HL-60/S4 treated with retinoic acid at 250 ng/mL for 4 days and 3 days (cell line): ENCODE measurements around the gene KDM7A.

Experiments
- in situ Hi-C: fragments of 300-500 bp; cut with MboI; formaldehyde crosslinking; loops from 2 replicates; pipeline ENCODE4 v1.7.0; 2022; ENCODE audit warnings: low sequenced_read_pairs

Gene KDM7A

DNA sequence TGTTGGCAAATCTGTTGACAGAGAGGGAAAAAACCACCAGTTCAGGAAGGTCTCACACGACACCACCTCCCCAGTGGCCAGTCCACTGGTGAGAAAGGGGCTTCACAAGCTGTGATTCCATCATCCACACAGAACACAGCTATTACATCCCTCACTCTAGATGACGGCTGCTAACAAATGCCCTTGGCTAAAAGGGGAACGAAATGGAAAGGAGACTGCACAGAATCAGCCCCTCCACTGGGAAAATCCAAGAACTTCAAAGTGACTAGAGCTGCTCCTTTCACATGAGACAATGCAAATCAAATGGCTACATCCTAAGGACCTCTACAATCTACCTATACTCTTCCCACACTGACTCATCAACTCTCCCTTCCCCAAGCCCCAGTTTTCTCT lies 119.6 kb downstream of the KDM7A start:
- in situ Hi-C loops: no loop called here

DNA sequence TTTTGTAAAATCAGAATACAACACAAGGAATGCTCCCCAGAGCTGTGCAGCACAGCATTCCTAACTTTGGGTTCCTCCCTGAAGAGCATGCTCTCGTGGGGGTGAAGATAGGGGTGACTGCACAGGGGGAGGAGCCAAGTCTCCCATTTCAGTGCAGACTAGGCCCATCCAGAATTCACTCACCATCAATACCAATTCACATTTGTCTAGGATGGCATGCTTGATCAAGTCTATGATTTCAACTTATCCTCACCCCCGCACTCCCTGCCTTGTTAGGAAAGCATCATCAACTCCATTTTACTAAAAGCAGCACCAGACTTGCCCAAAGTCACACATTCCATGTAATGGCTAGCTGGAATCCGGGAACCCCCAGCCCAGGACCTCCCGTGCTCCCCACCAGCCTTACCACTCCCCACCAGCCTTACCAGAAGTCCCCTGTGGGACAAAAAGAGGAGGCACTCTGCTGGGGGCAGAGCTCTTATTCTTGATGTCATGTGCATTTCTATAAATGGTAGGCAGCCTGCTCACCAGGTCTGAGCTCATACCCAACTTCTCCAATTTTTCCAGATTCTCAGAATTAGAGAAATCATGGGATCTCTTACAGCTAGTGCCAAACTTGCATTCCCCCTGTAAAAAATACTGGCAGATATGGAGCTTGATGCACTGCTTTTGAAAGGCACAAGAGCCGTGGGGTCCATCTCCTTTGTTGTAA lies 120.2 kb downstream of the KDM7A start:
- in situ Hi-C loops: no loop called here

DNA sequence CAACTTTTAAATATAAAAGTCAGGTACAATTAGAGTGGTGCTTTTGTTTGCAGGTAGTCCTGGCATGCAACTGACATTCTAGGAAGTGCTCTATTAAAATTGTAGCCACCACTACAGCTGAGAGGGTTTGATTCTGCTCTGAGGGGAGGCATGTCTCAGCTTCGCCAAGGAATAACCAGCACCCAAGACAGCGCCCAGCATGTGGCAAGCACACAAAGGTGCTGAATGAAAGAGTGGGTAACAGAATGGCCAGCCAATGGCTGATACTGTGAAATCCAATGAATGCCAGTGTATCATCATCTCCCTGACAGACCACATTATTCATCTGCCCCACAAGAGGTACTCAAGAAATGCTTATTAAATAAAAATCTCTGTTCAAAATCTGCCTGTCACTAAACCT lies 121.0 kb downstream of the KDM7A start:
- in situ Hi-C loops: no loop called here

DNA sequence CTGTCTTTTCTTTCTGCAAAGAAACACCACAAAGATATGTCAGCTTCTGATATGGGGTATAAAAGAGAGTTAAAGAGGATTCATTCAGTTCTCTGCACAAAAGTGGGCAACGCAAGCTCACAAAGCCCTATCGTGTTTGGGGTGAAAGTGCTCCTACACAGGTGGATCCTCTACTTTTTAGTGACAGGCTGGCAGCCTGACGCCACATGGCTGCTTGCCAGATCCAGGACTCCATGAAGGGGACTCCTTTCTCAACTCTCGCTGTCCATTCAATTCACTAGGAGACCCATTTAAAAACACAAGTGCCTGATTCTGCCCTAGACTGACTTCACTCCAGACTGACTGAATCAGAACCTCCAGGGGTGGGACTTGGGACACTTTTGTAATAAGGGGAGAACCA lies 122.0 kb downstream of the KDM7A start:
- in situ Hi-C loops: no loop called here

DNA sequence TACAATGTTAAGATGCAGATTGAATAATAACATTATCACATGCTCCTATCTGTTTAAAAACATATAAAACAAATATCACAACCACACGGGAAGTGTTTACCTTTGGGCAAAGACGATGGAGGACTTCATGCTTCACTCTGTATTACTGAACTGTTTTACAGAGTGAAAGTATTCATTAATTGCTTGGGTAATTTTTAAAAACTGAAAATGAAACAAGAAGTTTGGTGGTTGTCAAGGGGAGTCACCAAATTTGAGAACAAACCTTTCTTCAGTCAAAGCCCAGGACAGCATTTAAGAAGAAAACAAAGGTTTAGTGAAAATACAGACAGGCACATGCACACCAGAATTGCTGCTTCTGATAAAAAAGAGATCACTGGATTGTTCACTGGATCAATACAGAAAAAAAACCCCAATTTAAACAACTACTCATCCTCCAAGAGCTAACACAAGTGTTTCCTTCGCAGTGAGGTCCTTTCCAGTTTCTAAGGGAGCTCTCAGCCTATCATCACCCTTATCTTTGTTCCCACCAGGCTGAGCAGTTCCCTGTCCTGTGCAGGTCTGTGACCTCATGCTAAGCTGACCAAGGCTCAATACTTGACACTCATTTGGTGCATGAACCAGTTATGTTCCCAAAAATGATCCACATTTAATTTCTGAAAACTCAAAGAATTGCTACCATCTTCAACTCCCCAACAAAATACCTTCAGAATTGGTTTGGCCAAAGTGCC lies 122.8 kb downstream of the KDM7A start:
- in situ Hi-C loops: no loop called here

DNA sequence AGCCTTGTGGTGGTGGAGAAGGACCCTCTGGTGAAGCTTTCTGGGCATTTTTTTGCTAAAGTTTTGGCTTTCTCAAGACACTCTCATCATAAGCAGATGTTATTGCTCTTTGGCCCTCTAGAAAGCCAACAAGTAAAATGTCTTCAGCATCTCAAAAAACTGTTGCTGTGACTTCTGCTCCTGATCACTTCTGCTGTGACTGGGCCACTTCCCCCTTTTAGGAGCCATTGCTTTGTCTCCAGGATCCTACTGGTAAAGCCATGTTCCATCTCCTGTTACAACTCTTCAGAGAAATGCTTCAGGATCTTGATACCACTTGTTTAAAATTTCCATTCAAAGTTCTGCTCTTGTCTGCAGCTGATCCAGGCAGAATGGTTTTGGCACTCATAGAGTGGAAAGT lies 125.0 kb downstream of the KDM7A start:
- in situ Hi-C loops: no loop called here

DNA sequence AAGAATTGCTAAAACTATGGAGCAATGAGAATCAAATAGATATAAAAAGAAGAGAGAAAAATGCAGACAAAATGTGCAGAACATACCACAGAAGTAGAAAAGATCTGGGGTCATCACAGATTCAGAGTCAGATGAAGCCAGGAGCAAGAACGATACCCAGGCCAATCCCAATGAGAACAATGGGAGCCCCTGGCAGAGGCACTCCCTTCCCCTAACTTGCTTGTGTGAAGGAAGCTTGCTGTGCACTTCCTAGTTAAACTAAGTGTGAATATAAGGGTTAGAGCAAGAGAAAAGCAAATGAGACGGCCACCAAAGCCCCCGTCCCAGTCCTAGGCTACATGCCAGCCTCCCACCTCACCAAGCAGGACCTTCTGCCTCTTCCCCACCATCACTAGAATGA lies 126.7 kb downstream of the KDM7A start:
- in situ Hi-C loops: no loop called here

DNA sequence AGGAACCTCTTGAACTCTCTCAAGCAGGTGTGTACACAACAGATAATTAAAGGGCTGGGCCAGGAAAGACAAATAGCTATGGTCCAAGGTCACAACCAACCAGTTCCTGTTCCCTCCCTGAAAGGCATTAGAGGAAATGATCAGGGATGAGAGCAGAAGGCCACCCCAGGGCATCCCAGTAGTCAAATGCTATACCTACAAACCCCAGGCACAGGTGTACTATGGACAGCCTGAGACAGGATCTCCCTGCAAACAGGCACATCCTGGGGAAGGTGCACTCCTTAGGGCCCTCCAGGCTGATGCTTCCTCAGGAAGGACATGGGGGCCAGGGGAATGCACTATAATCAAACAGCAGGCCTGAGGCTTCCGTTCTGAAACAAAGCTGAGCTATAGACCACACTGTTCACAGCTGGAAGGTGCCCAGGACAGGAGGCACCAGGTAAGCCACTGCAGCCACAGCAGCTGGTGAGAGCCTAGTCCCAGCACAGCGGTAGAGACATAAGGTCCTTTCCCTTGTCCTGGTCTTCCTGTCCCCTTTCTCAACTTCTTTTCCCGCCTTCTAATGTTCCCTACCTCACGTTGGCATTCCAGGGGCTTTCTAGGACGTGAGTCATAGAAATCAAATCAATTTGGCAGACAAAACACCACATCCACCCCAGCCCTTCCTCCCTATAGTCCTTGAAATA lies 127.3 kb downstream of the KDM7A start:
- in situ Hi-C loops: no loop called here

DNA sequence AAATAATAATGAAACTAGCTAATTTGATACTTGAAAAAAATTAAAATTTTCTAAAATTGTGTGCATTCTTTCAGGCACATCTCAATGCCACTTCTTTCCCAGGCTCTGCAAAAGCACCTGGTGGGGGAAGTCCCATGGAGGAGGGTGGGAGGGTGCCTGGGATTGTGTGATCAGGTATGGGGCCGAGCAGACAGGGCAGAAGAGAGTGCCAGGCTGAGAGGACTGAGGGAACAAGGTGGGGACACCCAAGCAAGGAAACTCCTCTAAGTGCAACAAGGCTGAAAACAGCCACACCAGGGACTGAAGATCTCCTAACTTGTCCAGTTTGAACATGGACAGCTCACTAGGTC lies 127.8 kb downstream of the KDM7A start:
- in situ Hi-C loops: no loop called here

DNA sequence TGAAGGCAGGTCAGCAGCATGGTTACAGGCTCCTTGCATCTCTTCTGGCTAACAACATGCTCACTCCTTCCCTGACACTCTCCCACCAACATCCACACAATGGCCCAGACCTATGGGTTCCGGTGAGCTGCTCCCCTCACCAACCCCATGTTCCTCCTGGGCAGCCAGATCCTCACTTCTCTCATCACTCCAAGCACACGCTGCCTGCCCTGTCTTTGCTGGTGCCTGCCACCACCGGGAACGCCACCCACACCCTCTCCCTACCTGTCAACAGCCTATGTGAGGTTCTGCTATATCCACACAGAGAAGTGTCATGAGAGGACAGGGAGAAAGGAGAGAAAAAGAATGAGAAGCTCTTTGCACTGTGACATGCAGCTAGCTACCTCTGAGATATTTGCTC lies 128.6 kb downstream of the KDM7A start:
- in situ Hi-C loops: no loop called here

DNA sequence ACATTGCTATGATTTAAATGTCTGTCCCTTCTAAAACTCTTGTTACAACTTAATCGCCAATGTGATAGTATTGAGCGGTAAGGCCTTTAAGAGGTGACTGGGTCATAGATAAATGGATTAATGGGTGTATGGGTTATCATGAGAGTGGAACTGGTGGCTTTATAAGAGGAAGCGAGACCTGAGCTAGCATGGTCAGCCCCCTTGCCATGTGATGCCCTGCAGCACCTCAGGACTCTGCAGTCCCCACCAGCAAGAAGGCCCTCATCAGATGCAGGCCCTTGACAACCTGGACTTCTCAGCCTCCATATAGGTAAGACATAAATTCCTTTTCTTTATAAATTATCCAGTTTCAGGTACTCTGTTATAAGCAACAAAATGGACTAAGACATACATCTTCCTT lies 129.6 kb downstream of the KDM7A start:
- in situ Hi-C loops: no loop called here

DNA sequence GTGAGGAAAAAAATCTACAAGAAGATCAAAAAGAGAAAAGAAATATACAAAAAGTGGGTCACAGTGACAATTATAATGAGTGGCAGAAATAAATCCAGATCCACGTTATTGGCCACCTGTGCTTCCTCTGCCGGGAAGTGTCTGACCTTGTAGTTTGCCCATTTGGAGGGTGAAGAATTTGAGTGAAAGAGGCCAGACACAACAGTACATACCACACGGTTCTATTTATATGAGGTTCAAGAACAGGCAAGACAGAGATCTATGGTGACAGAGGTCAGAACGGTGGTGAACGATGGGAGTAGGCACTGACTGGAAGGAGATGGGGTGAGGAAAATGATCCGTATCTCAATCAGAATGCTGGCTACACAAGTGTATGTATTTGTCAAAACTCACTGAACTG lies 131.1 kb downstream of the KDM7A start:
- in situ Hi-C loops: no loop called here

DNA sequence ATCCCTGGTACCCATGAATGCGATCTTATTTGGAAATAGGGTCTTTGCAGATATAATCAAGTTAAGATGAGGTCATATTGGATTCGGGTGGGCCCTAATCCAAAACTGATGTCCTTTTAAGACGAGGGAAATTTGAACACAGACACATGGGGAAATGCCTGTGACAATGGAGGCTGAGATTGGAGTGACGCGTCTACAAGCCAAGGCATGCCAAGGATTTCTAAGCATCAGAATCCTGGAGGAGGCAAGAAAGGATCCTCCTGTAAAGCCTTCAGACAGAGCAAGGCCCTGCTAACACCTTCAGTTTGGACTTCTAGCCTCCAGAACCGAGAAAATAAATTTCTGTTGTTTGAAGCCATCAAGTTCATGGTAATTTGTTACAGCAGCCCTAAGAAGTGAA lies 132.5 kb downstream of the KDM7A start:
- in situ Hi-C loops: no loop called here

DNA sequence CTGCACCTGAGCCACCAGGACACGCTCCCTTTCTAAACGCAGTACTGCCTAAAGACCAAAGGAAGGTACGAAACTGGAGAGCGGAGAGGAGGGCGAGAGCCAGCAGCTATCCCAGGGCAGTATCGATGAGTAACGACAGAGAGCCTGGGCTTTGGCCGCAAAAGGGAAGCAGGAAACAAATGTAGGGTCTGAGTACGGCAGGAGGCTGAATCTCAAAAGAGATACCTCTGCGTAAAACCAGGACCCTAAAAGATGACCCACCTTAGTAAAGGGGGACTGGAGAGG lies 134.5 kb downstream of the KDM7A start:
- in situ Hi-C loops: no loop called here

DNA sequence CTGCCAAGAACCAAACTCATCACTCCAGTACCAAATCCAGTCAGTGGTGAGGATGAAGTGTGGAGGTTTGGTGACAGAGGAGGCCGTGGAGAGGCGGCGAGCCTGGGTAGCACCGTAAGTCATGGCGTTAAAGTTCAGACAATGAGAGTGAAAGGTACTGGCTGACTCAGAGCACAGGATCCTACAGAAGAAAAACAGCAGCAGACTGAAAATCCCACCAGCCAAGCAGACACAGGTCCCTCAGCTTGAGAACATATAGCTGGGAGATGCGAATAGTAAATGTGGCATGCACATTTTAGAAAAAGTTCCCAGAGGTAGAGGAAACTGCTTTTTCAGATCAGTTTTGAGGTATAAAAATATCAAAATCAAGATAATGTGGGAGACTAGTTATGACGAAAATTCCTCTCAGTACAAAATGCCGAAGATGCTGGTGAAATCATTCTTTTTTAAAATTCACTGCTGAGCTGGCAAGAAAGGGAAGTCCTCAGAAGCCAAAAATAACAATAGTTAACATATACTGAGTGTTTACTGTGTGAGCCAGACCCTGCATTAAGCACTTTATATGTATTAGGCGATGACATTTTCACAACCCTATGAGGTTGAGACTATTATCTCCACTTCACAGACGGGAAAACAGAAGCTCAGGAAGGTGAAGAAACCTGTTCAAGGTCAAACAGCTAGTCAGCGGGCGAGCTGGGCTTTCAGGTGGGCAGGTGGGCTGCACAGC lies 135.0 kb downstream of the KDM7A start:
- in situ Hi-C loops: no loop called here

DNA sequence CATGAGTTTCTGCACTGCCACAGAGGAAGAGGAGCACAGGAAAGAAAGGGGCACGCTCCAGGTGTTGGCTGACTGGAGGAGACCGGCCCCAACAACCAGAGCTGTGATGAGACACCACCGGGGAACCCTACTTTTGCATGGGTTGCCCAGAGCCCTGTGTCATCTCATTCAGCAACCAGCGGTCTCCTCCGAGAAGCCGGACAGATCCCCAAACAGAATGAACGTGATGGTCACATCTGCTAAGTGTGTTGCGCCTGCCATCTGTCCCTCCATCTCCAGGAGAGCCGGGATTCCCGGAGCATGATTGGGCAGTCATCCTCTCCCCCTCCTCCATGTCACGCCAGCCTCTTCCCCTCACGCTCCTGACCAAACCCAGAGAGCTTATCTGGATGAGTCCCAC lies 136.9 kb downstream of the KDM7A start:
- in situ Hi-C loops: no loop called here

DNA sequence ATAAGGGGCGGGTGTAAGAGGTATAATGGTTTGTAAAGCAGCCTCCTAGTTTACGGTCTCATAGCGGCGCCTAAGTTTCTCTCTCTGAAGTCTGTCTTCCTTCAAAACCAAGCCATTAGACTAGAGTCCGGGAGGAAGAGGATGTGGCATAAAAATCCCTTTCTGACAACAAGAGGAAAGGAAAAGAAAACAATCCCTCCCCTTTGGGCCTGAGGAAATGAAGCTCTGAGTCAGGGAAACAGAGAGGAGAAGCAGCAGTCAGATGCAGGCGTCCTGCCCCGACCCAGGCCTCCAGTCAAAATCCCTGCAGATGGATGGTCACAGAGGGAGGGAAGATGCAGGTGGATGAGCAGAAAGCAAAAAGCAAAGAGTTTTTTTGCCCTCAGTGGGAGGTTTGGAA lies 137.7 kb downstream of the KDM7A start:
- in situ Hi-C loops: no loop called here

DNA sequence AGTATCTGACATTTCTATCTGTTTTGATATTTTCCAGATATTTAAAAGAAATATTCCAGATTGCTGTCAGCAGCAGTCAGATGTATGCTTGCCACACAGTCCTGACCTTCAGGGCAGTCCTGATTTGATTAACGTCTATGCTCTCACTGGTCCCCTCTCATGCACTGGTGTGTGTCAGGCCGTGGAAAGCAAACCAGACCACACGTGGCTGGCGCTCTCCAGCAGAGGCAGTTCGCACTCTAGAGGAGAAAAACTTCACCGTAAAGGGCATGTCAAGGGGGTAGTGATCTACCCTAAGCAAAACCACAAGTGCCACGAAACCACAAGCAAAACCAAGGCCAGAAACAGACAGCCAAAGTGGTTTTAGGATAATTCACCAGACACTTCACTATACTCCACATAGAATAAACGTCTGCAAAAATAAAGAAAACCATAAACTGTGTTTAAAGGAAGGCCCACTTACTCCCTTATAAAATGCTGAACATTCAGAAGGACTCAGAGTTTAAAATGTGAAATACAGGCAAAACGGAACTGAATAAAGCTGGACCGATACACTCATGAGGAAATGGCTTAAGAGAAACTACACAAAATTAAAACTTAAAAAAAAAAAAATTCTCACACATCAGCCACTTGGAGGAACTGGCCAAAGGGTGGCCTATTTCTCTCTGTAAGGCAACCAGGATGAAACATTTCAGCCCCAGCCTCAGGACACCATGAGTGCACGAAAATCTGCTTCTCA lies 140.4 kb downstream of the KDM7A start:
- in situ Hi-C loops: no loop called here

DNA sequence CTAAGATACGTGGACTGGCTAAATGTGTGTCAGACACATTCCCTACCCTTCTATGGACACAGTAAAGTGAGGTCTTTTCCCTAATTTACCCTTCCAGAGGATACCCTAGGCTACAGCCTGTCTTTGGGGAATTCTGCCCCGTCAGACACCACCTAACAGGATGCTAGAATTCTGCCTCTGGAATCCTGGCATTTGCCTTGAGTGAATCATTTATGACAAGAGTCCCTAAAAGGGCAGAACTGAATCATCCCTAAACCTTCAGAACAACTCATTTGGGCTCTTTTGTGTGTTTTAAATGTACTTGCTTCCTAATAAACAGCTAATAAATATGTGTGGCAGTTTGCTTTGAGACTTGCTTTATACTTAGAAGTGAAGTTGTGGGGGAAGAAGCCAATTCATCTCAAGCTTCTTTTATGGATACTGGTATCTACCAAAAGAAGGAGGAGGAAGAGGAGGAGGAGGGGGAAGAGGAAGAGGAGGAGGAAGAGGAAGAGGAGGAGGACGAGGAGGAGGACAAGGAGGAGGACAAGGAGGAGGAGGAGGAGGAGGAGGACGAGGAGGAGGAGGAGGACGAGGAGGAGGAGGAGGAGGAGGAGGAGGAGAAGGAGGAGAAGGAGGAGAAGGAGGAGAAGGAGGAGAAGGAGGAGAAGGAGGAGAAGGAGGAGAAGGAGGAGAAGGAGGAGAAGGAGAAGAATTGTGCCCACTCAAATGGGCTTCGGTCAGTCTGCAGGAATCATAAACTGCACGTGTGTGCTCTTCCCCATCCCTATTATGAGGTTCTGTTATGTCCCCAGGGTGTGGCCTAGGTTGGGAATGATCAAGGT lies 141.2 kb downstream of the KDM7A start:
- in situ Hi-C loops: no loop called here
